CMK (cell line): ENCODE measurements around the gene AKAP13.
"Not testable (repeated sequence)": the region's sequence is repeated elsewhere in the genome, so short reads cannot be mapped to it uniquely, and the experiment has no call there.

ENCODE experiments used
- DNase-seq: peaks from one replicate; pipeline ENCODE4 v3.0.0-alpha.2; 2010; ENCODE audit warnings: low read depth

AKAP13 gene

DNA sequence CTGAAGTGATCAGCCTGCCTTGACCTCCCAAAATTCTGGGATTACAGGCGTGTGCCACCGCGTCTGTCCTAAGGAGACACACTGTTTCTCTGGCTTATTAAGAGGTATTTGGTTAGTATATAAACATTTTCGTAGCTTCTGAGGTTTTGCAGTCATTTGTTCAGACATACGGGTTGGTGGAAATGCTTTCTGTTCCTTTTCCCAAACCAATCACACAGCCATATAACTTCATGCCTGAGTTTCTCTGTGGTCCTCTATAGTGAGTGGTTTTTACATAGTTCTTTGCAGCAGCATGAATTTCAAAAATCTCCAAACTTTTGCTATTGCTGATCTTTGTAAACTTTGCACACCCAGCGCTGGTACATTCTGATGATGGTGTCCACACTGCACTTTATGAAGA lies 100.5 kb downstream of the AKAP13 start:
- no peak for DNase-seq

DNA sequence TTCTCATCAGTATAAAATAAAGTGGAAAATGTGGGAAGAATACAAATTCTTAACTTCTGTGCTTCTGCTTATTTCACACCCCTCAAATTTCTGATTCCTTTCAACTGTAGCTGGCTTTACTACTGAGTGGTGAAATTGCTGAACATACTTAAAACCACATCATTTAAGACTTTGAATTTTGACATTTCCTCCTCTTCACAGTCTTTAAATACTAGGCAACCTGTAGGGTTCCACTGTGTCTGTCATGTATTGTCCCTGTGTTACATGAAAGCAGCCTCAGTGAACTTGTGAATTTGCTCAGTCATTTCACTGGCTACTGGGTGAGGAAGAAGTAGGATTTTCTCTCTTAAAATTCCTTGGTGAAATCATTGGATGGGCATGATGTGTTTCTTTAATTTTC lies 101.1 kb downstream of the AKAP13 start:
- not testable (repeated sequence) for DNase-seq

DNA sequence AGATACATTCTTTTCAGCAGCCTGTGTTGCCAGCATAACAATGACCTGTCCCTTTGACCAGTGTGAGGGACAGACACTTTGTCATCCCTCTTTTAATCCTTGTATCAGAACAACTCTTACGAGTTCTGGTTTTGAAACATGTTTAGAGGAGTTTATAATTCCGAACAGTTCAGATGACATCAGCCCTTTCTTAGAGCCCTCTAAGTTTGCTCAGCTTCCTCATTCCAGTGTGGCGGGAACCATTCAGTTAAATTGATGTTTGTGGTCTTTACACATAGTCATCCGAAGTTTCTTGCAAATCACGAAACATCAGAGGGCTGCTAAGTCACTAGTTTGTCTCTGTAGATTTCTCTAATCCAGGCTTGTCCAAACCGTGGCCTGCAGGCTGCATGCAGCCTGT lies 102.5 kb downstream of the AKAP13 start:
- no peak for DNase-seq

DNA sequence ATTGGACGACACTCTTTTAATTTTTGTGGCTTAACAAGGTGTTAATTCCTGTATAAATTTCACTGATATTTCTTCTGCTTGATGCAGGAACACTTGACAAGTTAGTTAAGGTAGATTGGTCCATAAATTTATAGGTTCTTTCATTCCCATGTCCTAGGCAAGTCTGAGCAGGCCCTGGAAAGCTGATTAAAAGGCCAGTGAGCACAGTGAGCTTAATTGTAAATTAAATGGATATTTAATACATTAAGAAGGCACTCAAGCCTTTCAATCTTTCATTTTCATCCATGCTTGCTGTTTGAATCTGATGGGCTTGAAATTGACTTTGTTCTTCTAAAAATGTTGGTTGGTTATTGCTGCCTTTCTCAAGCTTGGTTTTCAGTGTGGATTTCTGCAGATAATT lies 103.6 kb downstream of the AKAP13 start:
- not testable (repeated sequence) for DNase-seq

DNA sequence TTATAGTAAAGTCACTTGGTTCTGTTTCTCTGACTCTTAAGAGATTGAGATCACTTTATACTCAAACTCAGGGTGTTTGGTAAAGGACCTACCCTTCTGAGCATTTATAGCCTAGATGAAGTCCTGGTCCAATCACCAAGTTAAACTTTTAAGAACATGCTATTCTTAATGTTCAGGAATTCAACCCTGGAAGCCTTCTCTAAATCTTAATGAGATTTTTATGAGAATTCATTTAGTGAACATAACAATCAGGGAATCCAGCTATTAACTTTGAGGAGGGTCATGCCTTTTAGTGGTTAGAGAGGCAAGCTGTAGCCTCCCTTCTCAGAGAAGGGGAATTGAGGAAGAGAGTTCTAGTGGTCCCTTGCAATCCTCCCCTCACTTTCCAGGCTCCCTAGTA lies 104.5 kb downstream of the AKAP13 start:
- DNase-seq: not testable (repeated sequence)

DNA sequence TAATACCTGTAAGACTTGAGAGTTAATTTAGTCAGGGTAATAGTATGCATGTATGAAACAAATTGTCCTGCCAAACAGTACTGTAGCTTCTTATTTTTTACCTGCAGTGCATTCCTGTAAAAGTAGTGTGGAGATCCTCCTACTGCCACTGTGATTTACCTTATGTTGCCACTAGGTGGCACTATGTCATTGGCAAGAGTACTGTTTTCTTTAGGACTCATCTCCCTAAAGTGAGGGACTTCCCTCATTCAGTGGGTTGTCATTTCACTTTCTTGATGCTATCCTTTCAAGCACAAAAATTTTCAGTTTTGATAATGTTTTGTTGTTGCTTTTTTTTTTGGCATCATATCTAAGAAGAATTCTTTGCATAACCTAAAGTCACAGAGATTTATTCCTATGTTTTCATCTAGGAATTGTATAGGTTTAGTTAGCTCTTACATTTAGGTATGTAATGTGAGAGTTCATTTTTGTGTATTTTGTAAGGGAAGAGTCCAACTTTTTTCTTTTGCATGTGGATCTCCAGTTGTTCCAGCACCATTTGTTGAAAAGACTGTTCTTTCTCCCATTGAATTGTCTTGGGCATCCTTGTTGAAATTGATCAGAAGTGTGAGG lies 105.7 kb downstream of the AKAP13 start:
- DNase-seq: peak; percentile 76

DNA sequence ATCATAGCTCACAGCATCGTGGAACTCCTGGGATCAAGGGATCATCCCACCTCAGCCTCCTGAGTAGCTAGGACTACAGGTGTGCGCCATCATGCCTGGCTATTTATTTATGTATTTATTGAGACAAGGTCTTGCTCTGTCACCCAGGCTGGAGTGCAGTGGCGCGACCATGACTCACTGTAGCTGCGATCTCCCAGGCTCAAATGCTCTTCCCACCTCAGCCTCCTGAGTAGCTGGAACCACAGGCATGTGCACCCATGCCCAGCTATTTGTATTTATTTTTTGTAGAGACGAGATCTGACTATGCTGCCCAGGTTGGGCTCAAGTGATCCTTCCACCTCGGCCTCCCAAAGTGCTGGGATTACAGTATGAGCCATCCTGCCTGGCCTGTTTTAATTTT lies 107.4 kb downstream of the AKAP13 start:
- DNase-seq: not testable (repeated sequence)

DNA sequence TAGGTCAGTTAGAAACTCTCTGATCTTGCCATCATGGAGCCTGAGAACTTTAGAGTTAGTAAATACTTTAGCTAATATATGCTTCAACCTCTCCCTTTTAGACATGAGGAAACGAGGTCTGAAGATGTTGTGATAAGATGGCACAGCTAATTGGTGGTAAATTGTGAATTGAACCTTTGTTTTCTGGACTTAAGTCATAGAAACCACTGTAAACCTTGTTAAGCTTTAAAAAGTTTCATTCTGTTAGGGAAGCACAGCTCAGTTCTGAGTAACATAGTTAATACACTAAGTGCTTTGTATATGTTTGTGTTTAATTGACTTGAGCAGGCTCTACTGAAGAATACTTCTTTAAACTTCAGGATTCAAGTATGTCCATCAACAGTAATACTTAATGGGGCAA lies 108.6 kb downstream of the AKAP13 start:
- no peak for DNase-seq

DNA sequence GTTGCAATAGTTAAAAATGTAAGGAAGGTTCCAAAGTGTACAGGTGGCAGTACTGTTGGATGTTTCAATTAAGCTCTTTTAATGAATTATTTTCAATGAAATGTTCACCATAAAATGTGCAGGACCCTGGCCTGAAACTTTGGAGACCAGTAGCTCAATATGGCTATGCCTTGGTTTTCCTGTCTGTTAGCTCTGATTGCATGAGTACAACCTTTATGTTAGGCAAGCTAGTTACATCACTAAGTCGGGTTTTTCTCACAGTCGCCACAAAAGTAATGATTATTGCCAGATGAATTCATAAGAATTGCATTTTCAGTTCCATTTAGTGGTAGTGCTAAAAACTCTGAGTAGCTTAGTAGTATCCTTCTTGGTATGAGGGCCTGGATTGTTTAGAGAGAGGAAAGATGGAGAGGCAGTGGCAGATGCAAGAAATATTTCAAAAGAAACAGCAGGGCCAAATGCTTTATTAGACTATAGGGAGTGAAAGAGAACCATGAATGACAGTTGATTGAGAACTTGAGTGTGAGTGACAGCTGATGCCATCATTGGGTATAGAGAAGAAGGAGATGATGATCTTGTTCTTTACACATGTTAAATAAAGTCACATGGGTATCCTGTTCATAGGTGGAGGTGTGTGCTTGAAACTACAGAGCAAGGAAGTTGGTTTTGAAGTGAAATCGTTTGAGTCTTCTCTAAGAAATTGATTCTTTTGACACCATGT lies 109.5 kb downstream of the AKAP13 start:
- no peak for DNase-seq

DNA sequence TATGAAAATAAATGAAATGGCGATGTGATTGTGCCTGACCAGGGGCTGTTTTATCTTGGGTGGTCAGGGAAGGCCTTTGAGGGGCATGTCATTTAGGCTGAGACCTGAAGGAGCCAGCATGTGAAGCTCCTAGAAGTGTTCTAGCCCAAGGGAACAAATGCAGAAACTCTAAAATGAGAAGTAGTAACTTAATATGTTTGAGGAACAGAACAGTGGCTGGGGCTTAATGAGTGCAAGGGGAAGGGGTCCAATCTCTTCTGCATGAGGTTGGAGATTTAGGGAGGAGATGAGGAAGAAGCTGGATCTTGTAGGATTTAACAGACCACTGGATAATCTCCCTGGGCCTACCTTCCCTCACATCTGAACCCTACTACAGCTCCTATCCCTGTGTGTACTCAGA lies 110.5 kb downstream of the AKAP13 start:
- no peak for DNase-seq

DNA sequence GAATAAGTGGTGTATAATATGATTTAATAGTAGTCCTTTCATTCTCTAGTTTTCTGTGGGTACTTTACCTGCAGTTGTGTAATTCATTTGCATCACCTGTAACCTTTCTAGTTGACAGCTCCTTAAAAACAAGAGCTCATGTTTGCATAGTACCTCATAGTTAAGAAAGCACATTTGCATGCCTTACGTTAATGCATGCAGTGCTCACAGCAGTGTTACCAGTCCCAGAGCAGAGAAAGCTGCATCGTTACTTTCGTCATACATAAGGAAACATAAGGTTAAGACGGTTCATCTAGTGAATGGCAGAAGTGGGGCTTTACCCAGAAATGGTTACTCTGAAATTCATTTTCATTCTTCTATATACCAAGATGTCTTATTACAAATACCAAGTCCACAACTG lies 111.3 kb downstream of the AKAP13 start:
- DNase-seq: no peak

DNA sequence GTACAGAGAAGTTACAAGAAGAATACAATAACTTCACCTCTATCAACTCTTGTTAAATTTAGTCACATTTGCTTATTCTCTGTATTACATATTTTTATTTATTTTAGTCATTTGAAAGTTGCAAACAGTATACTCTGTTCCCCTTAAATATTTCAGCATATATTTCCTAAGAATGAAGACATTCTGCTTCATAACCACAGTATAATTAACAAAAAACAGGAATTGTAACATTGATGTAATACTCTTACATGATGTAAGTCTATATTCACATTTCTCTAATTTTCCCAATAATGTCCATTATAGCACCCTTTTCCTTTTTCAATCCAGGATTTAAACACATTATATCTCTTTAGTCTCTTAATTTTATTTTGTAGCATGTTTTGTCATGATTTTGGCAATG lies 112.0 kb downstream of the AKAP13 start:
- DNase-seq: no peak

DNA sequence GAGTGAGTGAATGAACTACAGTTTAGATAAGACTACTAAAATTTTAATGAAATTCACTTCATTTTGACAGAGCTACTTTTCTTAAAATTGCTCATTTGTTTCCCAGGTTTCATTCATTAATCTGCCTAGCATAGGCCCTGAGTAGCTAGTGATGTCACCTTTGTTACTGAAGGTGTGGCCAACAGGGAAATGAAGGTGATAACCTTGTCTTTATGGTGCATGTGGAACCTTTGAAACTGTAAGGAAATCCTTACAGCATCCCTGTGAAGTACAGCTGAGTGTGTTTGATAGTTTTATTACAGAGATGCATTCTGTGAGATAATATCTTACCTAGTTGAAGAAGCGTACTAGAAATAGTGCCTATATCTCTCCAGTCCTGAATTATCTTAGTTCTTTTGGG lies 112.9 kb downstream of the AKAP13 start:
- no peak for DNase-seq

DNA sequence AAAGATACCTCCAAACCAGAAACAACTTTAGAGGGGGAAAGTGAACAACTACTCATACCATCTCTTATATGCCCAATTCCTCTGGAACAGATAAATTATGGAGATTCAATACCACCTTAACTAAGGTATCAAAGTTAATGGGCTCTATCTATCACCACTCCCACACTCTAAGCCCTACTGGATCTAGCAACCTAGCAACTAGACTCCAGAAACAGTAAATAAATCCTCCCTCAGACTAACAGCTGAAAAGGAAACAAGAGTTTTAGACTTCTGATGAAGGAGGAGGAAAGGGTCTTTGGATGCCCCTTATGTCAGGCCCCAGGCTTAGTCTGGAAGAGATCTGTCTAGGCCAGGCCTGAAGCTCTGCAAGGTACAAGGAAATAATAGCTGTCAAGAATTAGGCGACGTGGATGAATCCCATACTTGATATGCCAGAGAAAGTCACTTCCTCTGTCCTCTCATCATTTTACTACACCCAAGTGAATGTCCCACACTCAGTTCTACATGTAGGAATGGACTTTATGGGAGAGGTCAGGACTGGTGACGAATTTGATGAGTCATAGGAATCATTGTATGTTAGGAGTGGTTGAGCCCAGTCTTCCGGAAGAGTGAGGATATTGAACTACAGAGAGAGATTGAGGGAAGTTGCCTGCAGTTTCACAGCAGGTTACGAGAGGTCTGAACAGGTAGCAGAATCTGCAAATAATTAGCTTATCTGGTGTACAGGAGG lies 113.8 kb downstream of the AKAP13 start:
- no peak for DNase-seq

DNA sequence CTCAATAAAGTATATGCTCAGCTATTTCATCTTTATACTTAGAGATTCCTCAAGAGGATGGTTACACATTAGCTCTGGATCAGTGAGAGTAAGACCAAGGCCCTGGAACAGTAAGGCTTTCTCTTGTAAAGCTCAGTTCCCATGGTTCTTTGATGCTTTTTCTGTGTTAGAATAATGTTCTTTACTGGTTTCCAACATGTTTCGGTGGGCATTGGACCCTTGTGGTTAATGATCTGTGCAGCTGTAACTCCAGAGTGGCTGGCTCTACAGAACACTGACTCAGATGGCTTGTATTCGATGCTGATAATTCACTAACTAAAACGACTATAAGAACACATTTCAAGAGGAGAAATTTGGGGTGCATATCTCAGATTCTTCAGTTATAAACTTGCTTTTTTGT lies 114.7 kb downstream of the AKAP13 start:
- DNase-seq: no peak

DNA sequence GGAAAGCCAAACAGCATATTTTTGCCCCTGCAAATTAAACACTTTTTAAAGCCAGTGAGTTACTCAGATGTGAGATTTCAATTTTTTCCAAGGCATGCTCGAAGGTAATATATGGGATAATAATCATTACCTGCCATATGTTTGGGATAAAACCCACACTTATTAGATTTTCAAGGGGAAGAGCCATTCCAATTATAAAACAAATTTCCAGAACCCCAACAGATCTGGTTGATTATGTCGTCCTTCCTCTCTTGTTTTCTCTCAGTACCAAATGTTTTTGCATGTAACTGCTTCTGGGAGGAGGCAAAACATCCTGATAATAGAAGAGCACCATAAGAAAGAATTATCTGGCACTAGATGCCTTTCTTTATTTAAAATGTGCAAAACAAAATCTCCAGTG lies 115.1 kb downstream of the AKAP13 start:
- no peak for DNase-seq

DNA sequence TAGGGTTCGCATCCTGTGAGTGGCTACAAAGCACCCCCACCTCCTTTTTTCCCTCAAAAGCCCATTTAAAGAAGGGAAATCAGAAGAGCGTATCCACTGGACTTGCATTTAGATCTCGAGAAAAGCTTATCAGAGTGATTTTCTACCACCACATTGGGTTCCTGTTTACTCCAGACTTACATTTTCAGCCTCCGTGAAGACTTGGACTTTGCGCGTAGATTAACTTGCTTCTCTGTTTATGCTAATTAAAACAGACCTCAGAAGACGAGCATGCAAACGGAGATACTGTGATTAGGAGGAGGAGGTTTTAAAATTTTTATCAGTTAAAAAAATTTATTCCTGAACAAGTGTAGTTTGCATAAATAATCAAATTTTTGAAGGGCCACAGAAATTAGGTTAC lies 115.7 kb downstream of the AKAP13 start:
- DNase-seq: no peak

DNA sequence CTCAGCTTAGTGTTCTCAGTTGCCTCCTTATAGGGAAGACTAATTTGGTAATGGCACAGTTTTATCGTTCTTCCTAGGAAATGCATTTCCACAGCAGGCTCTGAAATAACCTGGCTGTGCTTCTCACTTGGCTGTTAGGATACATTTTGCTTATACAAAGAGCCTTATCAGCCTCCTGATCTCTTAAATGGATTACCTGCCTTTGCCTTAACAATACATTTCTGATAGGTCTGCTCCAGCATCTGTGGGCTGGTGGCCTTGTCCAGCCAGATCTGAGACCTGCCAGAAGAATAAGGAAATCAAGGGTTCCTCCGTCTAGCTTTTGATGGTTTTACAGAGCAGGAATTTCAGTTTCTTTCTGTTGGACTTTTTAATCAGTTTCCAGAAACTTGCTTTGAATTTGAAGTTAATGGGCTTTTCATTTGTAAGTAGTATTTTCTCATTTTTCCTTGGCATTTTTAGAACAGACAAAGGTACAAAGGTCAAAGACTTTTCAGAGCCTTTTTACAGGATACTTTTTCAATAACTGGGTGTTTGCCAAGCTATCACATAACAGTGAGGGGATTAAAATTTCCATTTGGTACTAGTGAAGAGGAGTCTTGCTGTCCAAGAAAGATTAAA lies 116.3 kb downstream of the AKAP13 start:
- DNase-seq: no peak

DNA sequence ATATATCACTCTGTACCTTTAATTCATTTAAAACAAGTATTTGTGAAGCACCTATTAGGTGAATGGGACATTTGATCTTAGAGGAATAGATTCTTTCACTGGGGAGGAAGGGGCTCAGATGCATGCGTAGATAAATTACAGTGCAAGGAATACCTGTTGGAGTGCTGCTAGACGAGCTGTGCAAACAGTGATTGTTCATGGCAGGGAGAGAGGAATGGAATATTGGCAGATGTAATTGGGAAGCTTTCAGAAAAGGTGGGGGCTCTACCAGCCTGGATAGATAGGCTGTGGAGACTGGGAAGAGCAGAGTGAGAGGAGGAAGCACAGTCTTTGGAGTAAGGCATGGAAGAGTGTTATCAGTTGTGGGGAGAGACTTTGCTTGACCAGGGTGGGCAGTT lies 116.8 kb downstream of the AKAP13 start:
- DNase-seq: no peak

DNA sequence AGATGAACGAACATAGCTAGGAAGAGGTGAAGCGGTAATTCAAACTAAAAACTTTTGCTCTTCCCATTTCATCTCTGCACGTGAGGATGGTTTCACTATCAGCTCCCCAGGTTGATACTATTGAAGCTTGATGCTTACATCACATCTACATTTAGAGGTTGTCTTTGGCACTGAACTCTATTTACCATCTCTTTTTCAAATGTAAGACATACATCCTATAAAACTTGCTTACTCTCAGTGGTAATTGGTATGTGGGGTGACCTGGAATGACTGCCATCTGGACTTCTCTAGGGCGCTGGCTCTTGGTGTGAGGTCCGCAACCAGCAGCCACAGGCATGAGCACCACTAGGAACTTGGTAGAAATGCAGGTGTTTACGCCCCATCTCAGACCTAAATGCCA lies 118.1 kb downstream of the AKAP13 start:
- DNase-seq: no peak

DNA sequence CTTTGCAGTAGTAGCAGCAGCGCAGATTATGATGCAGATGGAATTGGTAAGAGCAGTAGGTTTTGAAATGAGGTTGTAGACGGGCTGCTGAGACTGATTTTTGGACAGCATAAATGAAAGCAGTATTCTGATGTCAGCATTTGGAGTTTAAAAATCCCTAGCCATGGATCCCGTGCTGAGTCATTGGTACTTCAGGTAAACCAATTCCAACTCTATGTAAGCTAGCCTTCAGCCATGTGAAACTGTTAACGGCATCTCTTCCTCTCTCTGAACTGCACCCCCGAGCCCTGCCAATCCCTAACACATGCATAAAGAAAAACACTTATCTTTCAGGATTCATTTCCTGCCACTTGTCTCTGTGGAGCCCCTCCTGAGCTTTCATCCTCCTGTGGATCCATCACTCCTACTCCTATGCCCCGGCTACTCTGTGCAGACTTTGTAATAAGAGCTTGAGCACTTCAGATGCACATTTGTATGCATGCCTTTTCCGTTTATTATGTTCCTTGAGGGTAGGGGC lies 119.0 kb downstream of the AKAP13 start:
- DNase-seq: no peak

DNA sequence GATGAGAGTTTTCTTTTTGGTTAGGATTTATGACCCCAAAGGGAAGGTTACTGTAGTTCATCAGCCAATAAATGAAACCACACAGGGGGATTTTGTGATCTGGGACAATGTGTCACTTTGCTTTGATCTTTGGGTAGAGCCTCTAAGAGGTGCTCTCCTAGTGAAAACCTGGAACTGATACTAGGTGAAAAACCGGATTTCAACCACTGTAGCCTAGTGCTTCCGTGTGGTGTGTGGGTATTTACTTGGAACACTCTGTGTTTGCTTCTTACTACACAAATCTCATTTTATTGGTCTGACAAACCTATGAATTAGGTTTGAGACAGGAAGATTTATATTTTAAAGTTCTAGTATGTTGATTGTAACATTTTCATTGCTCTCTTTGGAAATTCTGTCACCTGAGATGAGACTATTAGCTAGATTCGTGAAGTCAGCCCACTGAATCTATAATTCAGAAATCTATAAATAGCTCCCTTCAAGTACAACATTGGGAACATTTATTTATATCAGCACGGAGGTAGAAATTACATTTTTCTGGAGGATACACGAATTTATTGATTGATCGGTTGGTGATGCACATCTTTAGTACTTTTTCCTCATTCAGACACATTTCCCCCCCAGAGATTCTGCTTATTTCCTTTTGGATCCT lies 119.8 kb downstream of the AKAP13 start:
- no peak for DNase-seq
